HepG2 (cell line): ENCODE results near the gene MYL6B. TPM values are rescaled to one million over a fixed set of nuclear protein-coding genes. Genes with fewer than 3 reads are reported as not detected.
A peak's percentile ranks its signal among the peaks of the same experiment; 100 is the strongest.

Source experiments
- CERS6 ChIP-seq: sonication (generic); formaldehyde crosslinking; IDR thresholded peaks from 2 replicates; pipeline ENCODE4 v1.5.0; 2020; ENCODE audit warnings: missing genetic modification reagents
- CHD2 ChIP-seq: IDR thresholded peaks from 2 replicates; pipeline ENCODE4 v1.6.1; 2011; ENCODE audit warnings: low read depth, low read length, improper control_type of control experiment
- HNF1A ChIP-seq, 2 experiments: sonication (generic) in 1 of 2; formaldehyde crosslinking in 1 of 2; IDR thresholded peaks; 2 replicates each; pipeline versions ENCODE4 v1.4.0 to v1.6.1; 2016 to 2020; ENCODE audit warnings: borderline replicate concordance in 1 of 2, low read depth in 1 of 2, mild to moderate bottlenecking in 1 of 2, missing genetic modification reagents in 1 of 2
- NCOR1 ChIP-seq: fragments of 200-600 bp; sonication (generic); IDR thresholded peaks from 2 replicates; pipeline ENCODE4 v1.7.0; 2017; ENCODE audit warnings: antibody characterized with exemption, low read length, borderline replicate concordance
- NR3C1 ChIP-seq: sonication (generic); formaldehyde crosslinking; IDR thresholded peaks from 2 replicates; pipeline ENCODE4 v1.4.0; 2020; ENCODE audit warnings: missing genetic modification reagents
- SKI ChIP-seq: fragments of 450-650 bp; IDR thresholded peaks from one replicate; pipeline ENCODE4 v1.6.1; 2018; ENCODE audit warnings: mild to moderate bottlenecking; ENCODE audit not compliant: partially characterized antibody
- SMAD3 ChIP-seq: sonication (generic); formaldehyde crosslinking; IDR thresholded peaks from 2 replicates; pipeline ENCODE4 v1.4.0; 2020; ENCODE audit warnings: missing genetic modification reagents
- SOX5 ChIP-seq: IDR thresholded peaks from 2 replicates; pipeline ENCODE4 v1.6.1; 2016; ENCODE audit warnings: borderline replicate concordance
- TEAD3 ChIP-seq: optimal IDR thresholded peaks from 2 replicates; pipeline ENCODE3; 2016; ENCODE audit warnings: borderline replicate concordance
- THAP8 ChIP-seq: sonication (generic); formaldehyde crosslinking; IDR thresholded peaks from 2 replicates; pipeline ENCODE4 v1.5.1; 2020; ENCODE audit warnings: missing genetic modification reagents, mild to moderate bottlenecking, borderline replicate concordance
- ZNF430 ChIP-seq: sonication (generic); formaldehyde crosslinking; IDR thresholded peaks from 2 replicates; pipeline ENCODE4 v1.9.0; 2021; ENCODE audit warnings: mild to moderate bottlenecking, missing genetic modification reagents
- ZNF432 ChIP-seq: sonication (generic); formaldehyde crosslinking; IDR thresholded peaks from 2 replicates; pipeline ENCODE4 v1.5.0; 2020; ENCODE audit warnings: missing genetic modification reagents, mild to moderate bottlenecking, borderline replicate concordance
- ZNF512 ChIP-seq: sonication (generic); formaldehyde crosslinking; IDR thresholded peaks from 2 replicates; pipeline ENCODE4 v1.4.0; 2020; ENCODE audit warnings: mild to moderate bottlenecking, missing genetic modification reagents
- ZNF512B ChIP-seq: sonication (generic); formaldehyde crosslinking; IDR thresholded peaks from 2 replicates; pipeline ENCODE4 v1.5.1; 2020; ENCODE audit warnings: missing genetic modification reagents, mild to moderate bottlenecking, borderline replicate concordance
- ZNF703 ChIP-seq: sonication (generic); formaldehyde crosslinking; IDR thresholded peaks from 2 replicates; pipeline ENCODE4 v1.5.1; 2020; ENCODE audit warnings: missing genetic modification reagents, mild to moderate bottlenecking, moderate library complexity, borderline replicate concordance
- ZNF777 ChIP-seq: sonication (generic); formaldehyde crosslinking; IDR thresholded peaks from 2 replicates; pipeline ENCODE4 v1.4.0; 2020; ENCODE audit warnings: missing genetic modification reagents
- ZNF841 ChIP-seq: sonication (generic); formaldehyde crosslinking; IDR thresholded peaks from 2 replicates; pipeline ENCODE4 v1.8.1; 2023; ENCODE audit warnings: missing genetic modification reagents, borderline replicate concordance
- polyA plus RNA-seq, 8 experiments: library from polyadenylated mRNA; depleted of rRNA in 3 of 8; stranded (reverse) in 7 of 8; unstranded in 1 of 8; fragments of >200 nt; fragmentation: Illumina TruSeq in 4 of 8; extraction: Trizol in 4 of 8; gene quantifications; 2 replicates each; pipeline versions ENCODE4 v1.2.1 to v1.2.3, GENCODE V29; 2011 to 2016; ENCODE audit warnings: low read depth in 4 of 8, missing spikeins in 1 of 8, mixed read lengths in 1 of 8; ENCODE audit not compliant: insufficient read depth in 1 of 8
- total RNA-seq, 5 experiments: library from RNA; depleted of rRNA; stranded (reverse); fragments of >200 nt; fragmentation: Illumina TruSeq; extraction: Trizol; gene quantifications; 2 replicates each; pipeline ENCODE4 v1.2.3, GENCODE V29; 2016; ENCODE audit warnings: low read depth in 1 of 5

The MYL6B gene
- total and polyA plus RNA-seq, 2 of the 13 experiments (the other 11 are each of a cell fraction or from before 2014, with no cell fraction given), result 75.7 to 88.7 TPM

- TF ChIP-seq ZNF430 (peak; percentile 56; the same call in 1 of the 2 replicates), ZNF777 (CRISPR knock-in tag) (peak; percentile 49; the same call in 1 of the 2 replicates), CERS6 (CRISPR knock-in tag) (no peak), ZNF432 (CRISPR knock-in tag) (no peak), ZNF703 (no peak), SKI (peak; percentile 15), NCOR1 (no peak; the same call in 1 of the 2 replicates), ZNF512 (CRISPR knock-in tag) (peak; percentile 85), THAP8 (no peak), SMAD3 (CRISPR knock-in tag) (peak; percentile 70; the same call in 1 of the 2 replicates), NR3C1 (no peak), HNF1A (IDR thresholded peaks at IDR 0.05; ENCODE audit: low read depth) (no peak), HNF1A (CRISPR knock-in tag; IDR thresholded peaks at IDR 0.05; ENCODE audit: borderline replicate concordance) (peak; percentile 74; the same call in 1 of the 2 replicates), CHD2 (no peak), ZNF841 (CRISPR knock-in tag) (no peak), ZNF512B (no peak), TEAD3 (CRISPR knock-in tag) (no peak), SOX5 (no peak)
Measured at GRCh38 chr12:56116267-56117081, 35.9 kb upstream of the MYL6B start, which contains the start of gene RPL41 (continued).
